ENCODE results near the gene TBX15.

GRCh38 chr1:118846443-118846842 is 141.7 kb downstream of the TBX15 start:
- TF ChIP-seq, protein P1, sequence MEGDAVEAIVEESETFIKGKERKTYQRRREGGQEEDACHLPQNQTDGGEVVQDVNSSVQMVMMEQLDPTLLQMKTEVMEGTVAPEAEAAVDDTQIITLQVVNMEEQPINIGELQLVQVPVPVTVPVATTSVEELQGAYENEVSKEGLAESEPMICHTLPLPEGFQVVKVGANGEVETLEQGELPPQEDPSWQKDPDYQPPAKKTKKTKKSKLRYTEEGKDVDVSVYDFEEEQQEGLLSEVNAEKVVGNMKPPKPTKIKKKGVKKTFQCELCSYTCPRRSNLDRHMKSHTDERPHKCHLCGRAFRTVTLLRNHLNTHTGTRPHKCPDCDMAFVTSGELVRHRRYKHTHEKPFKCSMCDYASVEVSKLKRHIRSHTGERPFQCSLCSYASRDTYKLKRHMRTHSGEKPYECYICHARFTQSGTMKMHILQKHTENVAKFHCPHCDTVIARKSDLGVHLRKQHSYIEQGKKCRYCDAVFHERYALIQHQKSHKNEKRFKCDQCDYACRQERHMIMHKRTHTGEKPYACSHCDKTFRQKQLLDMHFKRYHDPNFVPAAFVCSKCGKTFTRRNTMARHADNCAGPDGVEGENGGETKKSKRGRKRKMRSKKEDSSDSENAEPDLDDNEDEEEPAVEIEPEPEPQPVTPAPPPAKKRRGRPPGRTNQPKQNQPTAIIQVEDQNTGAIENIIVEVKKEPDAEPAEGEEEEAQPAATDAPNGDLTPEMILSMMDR (IDR thresholded peaks at IDR 0.05) = no peak
- TF ChIP-seq POLR2A (IDR thresholded peaks at IDR 0.05) = no peak
